ENCODE data around the gene MAOA. TPM values are rescaled to one million over a fixed set of nuclear protein-coding genes. Genes with fewer than 3 reads are reported as not detected.

Gene MAOA
- total RNA-seq, 2 donors from 2014 or later: 0.38 to 4.7 TPM

DNA sequence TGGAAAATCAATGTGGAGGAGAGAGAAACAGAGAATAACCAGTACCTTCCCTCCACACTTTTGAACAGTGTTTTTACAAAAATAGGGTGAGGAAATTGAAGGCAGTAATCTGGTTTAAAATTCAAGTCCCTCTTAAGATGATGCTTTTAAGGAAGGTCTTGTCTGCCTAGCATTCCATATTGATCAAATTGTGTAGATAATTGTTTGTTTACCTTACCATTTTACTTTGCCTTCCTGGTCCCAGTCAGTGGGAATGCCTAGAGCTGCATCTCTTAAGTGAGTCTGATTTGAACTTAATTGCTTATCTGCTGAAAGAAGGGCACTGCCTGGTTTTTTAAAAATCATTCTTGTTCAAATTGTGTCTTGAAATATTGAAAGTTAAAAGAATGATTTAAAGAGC, 14.4 kb upstream of the MAOA start:
- Histone ChIP-seq H3K27ac (ENCODE audit: low read depth, low read length) (no peak overlapping the region), H3K9ac (ENCODE audit: extremely low read depth, low read length, poor library complexity, severe bottlenecking) (no peak overlapping the region), H3K27me3 (ENCODE audit: control insufficient read depth, insufficient read depth, low read length, poor library complexity, severe bottlenecking) (no peaks in the 10 kb centered on the region), H3K36me3 (ENCODE audit: control insufficient read depth, insufficient read depth, low read length) (no peaks in the 10 kb centered on the region), H3K9me3 (ENCODE audit: control insufficient read depth, low read length) (no peaks in the 10 kb centered on the region), H3K4me1 (ENCODE audit: control insufficient read depth, insufficient read depth, low read length) (no peaks in the 10 kb centered on the region), H3K4me3 (ENCODE audit: low read length) (no peak overlapping the region)
- Mint-ChIP-seq H3K4me3 (no peak overlapping the region), H3K4me1 (peaks cover 34% of the 10 kb centered on the region), H3K36me3 (ENCODE audit: low read depth) (no peaks in the 10 kb centered on the region), H3K27me3 (ENCODE audit: insufficient read depth) (peaks cover 10% of the 10 kb centered on the region), H3K27ac (no peak overlapping the region), H3K9me3 (no peaks in the 10 kb centered on the region)
- TF ChIP-seq, protein P1, sequence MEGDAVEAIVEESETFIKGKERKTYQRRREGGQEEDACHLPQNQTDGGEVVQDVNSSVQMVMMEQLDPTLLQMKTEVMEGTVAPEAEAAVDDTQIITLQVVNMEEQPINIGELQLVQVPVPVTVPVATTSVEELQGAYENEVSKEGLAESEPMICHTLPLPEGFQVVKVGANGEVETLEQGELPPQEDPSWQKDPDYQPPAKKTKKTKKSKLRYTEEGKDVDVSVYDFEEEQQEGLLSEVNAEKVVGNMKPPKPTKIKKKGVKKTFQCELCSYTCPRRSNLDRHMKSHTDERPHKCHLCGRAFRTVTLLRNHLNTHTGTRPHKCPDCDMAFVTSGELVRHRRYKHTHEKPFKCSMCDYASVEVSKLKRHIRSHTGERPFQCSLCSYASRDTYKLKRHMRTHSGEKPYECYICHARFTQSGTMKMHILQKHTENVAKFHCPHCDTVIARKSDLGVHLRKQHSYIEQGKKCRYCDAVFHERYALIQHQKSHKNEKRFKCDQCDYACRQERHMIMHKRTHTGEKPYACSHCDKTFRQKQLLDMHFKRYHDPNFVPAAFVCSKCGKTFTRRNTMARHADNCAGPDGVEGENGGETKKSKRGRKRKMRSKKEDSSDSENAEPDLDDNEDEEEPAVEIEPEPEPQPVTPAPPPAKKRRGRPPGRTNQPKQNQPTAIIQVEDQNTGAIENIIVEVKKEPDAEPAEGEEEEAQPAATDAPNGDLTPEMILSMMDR (conservative IDR thresholded peaks at IDR 0.05): no peak
- no peak for DNase-seq

DNA sequence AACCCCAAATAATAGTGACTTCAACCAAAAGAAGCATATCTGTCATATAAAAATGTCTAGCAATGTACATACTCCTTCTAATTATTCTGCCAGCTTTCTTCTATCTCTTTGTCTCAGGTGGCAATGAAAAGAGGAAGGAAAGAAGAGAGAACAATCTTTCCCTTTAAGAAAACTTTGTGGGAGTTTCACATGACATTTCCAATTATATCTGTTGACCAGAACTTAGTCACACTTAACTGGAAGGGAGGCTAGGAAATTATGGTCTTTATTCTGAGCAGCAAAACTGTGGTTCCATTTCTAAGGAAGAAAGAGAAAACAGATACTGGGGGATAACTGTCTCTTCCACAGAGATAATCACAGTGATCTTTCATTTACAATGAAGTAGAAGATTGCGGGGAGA, 12.9 kb upstream of the MAOA start:
- no peaks in the 10 kb centered on the region for H3K9me3 Mint-ChIP-seq
- no peak for DNase-seq
- no peak overlapping the region for H3K4me3 Mint-ChIP-seq
- TF ChIP-seq, protein P1 (conservative IDR thresholded peaks at IDR 0.05): no peak
- no peaks in the 10 kb centered on the region for H3K36me3 ChIP-seq (ENCODE audit: control insufficient read depth, insufficient read depth, low read length)
- H3K27ac Mint-ChIP-seq: no peak overlapping the region
- H3K4me3 ChIP-seq (ENCODE audit: low read length): no peak overlapping the region
- peaks cover 32% of the 10 kb centered on the region for H3K4me1 Mint-ChIP-seq
- H3K27ac ChIP-seq (ENCODE audit: low read depth, low read length): no peak overlapping the region
- H3K4me1 ChIP-seq (ENCODE audit: control insufficient read depth, insufficient read depth, low read length): no peaks in the 10 kb centered on the region
- peaks cover under 1% of the 10 kb centered on the region for H3K27me3 Mint-ChIP-seq (ENCODE audit: insufficient read depth)
- 100% methylated on average over 1 of the region's 1 CpG; no CpG with 5 or more reads in 1 of the 2 experiments for WGBS, 2 experiments (ENCODE audit: insufficient coverage in 1 of 2, insufficient read length in 1 of 2)
- H3K27me3 ChIP-seq (ENCODE audit: control insufficient read depth, insufficient read depth, low read length, poor library complexity, severe bottlenecking): no peaks in the 10 kb centered on the region
- H3K9me3 ChIP-seq (ENCODE audit: control insufficient read depth, low read length): no peaks in the 10 kb centered on the region
- no peaks in the 10 kb centered on the region for H3K36me3 Mint-ChIP-seq (ENCODE audit: low read depth)
- H3K9ac ChIP-seq (ENCODE audit: extremely low read depth, low read length, poor library complexity, severe bottlenecking): no peak overlapping the region

DNA sequence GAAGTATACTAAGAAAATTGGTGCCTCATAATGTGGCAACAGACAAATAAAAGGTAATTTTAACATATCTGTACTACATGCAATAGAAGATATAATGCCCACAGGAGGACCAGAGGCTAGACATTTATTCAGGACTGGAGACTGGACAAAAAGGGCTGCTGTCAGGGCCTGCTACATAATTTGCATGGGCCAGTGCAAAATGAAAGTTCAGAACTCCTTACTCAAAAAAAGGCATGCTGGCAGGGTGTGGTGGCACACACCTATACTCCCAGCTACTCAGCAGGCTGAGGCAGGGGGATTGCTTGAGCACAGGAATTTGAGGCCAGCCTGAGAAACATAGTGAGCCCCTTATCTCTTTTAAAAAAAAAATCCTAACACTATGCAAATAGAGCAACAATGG, 12.4 kb upstream of the MAOA start:
- H3K4me1 ChIP-seq (ENCODE audit: control insufficient read depth, insufficient read depth, low read length): no peaks in the 10 kb centered on the region
- H3K9me3 Mint-ChIP-seq: no peaks in the 10 kb centered on the region
- no peak overlapping the region for H3K4me3 Mint-ChIP-seq
- DNase-seq: no peak
- H3K4me1 Mint-ChIP-seq: peaks cover 31% of the 10 kb centered on the region
- no peak overlapping the region for H3K27ac Mint-ChIP-seq
- H3K27ac ChIP-seq (ENCODE audit: low read depth, low read length): no peak overlapping the region
- H3K27me3 ChIP-seq (ENCODE audit: control insufficient read depth, insufficient read depth, low read length, poor library complexity, severe bottlenecking): no peaks in the 10 kb centered on the region
- H3K9ac ChIP-seq (ENCODE audit: extremely low read depth, low read length, poor library complexity, severe bottlenecking): no peak overlapping the region
- no peaks in the 10 kb centered on the region for H3K27me3 Mint-ChIP-seq (ENCODE audit: insufficient read depth)
- H3K36me3 ChIP-seq (ENCODE audit: control insufficient read depth, insufficient read depth, low read length): no peaks in the 10 kb centered on the region
- H3K4me3 ChIP-seq (ENCODE audit: low read length): no peak overlapping the region
- TF ChIP-seq, protein P1 (conservative IDR thresholded peaks at IDR 0.05): no peak
- no peaks in the 10 kb centered on the region for H3K36me3 Mint-ChIP-seq (ENCODE audit: low read depth)
- H3K9me3 ChIP-seq (ENCODE audit: control insufficient read depth, low read length): no peaks in the 10 kb centered on the region

Measured in endodermal cell (in vitro differentiated cells).